ENCODE data around the gene ITPKC.

Gene ITPKC

GRCh38 chr19:40690050-40690692, 26.7 kb upstream of the ITPKC start, which contains the start of gene NUMBL:
Gene NUMBL (minus strand): TSS chr19:40690651. CDS start chr19:40690483, 168 bp downstream.
- no peak for DNase-seq (ENCODE audit: low read depth in 2 of 2)

GRCh38 chr19:40690693-40691420, 26.1 kb upstream of the ITPKC start:
- peak; percentile 73 to 76 for DNase-seq (ENCODE audit: low read depth in 2 of 2)

- DNase-seq (ENCODE audit: low read depth in 2 of 2) = no peak
Measured at GRCh38 chr19:40691421-40692211, 25.3 kb upstream of the ITPKC start.

- DNase-seq (ENCODE audit: low read depth in 2 of 2) = no peak
Measured at GRCh38 chr19:40692212-40692551, 24.7 kb upstream of the ITPKC start.

GRCh38 chr19:40693150-40693788, 23.6 kb upstream of the ITPKC start:
- DNase-seq (ENCODE audit: low read depth in 2 of 2) = no peak

- DNase-seq (ENCODE audit: low read depth in 2 of 2) = no peak
Measured at GRCh38 chr19:40693896-40694295, 23.0 kb upstream of the ITPKC start.

GRCh38 chr19:40695881-40696280, 21.0 kb upstream of the ITPKC start:
- no peak for DNase-seq (ENCODE audit: low read depth in 2 of 2)

GRCh38 chr19:40697007-40697406, 19.9 kb upstream of the ITPKC start:
- no peak for DNase-seq (ENCODE audit: low read depth in 2 of 2)

- no peak for DNase-seq (ENCODE audit: low read depth in 2 of 2)
Measured at GRCh38 chr19:40700083-40700482, 16.8 kb upstream of the ITPKC start.

GRCh38 chr19:40701758-40702157, 15.2 kb upstream of the ITPKC start:
- no peak for DNase-seq (ENCODE audit: low read depth in 2 of 2)

- no peak for DNase-seq (ENCODE audit: low read depth in 2 of 2)
Measured at GRCh38 chr19:40702337-40703012, 14.4 kb upstream of the ITPKC start.

- DNase-seq (ENCODE audit: low read depth in 2 of 2) = no peak
Measured at GRCh38 chr19:40703029-40703755, 13.7 kb upstream of the ITPKC start.

- DNase-seq (ENCODE audit: low read depth in 2 of 2) = no peak
Measured at GRCh38 chr19:40704491-40705361, 12.2 kb upstream of the ITPKC start.

- no peak for DNase-seq (ENCODE audit: low read depth in 2 of 2)
Measured at GRCh38 chr19:40705362-40705651, 11.6 kb upstream of the ITPKC start.

- no peak for DNase-seq (ENCODE audit: low read depth in 2 of 2)
Measured at GRCh38 chr19:40705950-40706619, 10.8 kb upstream of the ITPKC start.

GRCh38 chr19:40707615-40708014, 9.3 kb upstream of the ITPKC start:
- no peak for DNase-seq (ENCODE audit: low read depth in 2 of 2)

- DNase-seq (ENCODE audit: low read depth in 2 of 2) = no peak
Measured at GRCh38 chr19:40709817-40710216, 7.1 kb upstream of the ITPKC start.

- DNase-seq (ENCODE audit: low read depth in 2 of 2) = no peak
Measured at GRCh38 chr19:40713939-40714338, 3.0 kb upstream of the ITPKC start.

GRCh38 chr19:40714441-40715299, 2.2 kb upstream of the ITPKC start:
- DNase-seq (ENCODE audit: low read depth in 2 of 2) = peak; percentile 83 to 88
